ENCODE results near the gene TRIM67.

TRIM67 gene

DNA sequence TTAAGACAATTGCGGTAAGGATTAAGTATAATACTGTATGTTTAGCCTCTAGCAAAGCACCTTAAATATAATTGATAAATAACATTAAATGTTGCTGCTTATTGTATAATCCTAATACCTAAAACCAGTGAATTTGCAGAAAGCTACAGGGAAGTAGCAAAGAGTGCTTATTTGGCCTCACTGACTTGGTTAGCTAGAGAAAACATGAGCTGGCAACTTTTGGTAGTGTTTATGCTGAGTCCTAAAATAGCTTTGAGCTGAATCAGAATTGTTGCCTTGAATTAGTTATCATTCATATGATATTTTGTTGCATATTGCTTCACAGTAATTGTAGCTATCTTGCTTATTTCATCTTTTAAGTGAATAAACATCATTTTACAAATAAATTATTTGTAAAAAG, 3.5 kb downstream of the TRIM67 start:
- no peaks in the 10 kb centered on the region for H3K4me1 Mint-ChIP-seq
- H3K36me3 Mint-ChIP-seq (ENCODE audit: low read depth): no peaks in the 10 kb centered on the region
- no peak overlapping the region for H3K4me3 Mint-ChIP-seq
- no peaks in the 10 kb centered on the region for H3K9me3 Mint-ChIP-seq
- H3K27me3 Mint-ChIP-seq (ENCODE audit: low read depth): peaks cover 80% of the 10 kb centered on the region
- no peak overlapping the region for H3K27ac Mint-ChIP-seq
- TF ChIP-seq, protein P1, sequence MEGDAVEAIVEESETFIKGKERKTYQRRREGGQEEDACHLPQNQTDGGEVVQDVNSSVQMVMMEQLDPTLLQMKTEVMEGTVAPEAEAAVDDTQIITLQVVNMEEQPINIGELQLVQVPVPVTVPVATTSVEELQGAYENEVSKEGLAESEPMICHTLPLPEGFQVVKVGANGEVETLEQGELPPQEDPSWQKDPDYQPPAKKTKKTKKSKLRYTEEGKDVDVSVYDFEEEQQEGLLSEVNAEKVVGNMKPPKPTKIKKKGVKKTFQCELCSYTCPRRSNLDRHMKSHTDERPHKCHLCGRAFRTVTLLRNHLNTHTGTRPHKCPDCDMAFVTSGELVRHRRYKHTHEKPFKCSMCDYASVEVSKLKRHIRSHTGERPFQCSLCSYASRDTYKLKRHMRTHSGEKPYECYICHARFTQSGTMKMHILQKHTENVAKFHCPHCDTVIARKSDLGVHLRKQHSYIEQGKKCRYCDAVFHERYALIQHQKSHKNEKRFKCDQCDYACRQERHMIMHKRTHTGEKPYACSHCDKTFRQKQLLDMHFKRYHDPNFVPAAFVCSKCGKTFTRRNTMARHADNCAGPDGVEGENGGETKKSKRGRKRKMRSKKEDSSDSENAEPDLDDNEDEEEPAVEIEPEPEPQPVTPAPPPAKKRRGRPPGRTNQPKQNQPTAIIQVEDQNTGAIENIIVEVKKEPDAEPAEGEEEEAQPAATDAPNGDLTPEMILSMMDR (IDR thresholded peaks at IDR 0.05; ENCODE audit: unreplicated experiment in 3 of 3): no peak

GRCh38 chr1:231166398-231166797, 4.5 kb downstream of the TRIM67 start:
- Mint-ChIP-seq H3K36me3 (ENCODE audit: low read depth) (no peaks in the 10 kb centered on the region), H3K27me3 (ENCODE audit: low read depth) (peaks cover 75% of the 10 kb centered on the region), H3K4me3 (no peak overlapping the region), H3K27ac (no peak overlapping the region), H3K4me1 (no peaks in the 10 kb centered on the region), H3K9me3 (no peaks in the 10 kb centered on the region)
- TF ChIP-seq, protein P1 (IDR thresholded peaks at IDR 0.05; ENCODE audit: unreplicated experiment in 3 of 3): no peak

- H3K27ac Mint-ChIP-seq: no peak overlapping the region
- no peaks in the 10 kb centered on the region for H3K9me3 Mint-ChIP-seq
- H3K27me3 Mint-ChIP-seq (ENCODE audit: low read depth): peaks cover 72% of the 10 kb centered on the region
- H3K4me3 Mint-ChIP-seq: no peak overlapping the region
- TF ChIP-seq, protein P1 (IDR thresholded peaks at IDR 0.05; ENCODE audit: unreplicated experiment in 3 of 3): no peak
- H3K36me3 Mint-ChIP-seq (ENCODE audit: low read depth): no peaks in the 10 kb centered on the region
- no peaks in the 10 kb centered on the region for H3K4me1 Mint-ChIP-seq
Observed at GRCh38 chr1:231170875-231171274, 9.0 kb downstream of the TRIM67 start.

DNA sequence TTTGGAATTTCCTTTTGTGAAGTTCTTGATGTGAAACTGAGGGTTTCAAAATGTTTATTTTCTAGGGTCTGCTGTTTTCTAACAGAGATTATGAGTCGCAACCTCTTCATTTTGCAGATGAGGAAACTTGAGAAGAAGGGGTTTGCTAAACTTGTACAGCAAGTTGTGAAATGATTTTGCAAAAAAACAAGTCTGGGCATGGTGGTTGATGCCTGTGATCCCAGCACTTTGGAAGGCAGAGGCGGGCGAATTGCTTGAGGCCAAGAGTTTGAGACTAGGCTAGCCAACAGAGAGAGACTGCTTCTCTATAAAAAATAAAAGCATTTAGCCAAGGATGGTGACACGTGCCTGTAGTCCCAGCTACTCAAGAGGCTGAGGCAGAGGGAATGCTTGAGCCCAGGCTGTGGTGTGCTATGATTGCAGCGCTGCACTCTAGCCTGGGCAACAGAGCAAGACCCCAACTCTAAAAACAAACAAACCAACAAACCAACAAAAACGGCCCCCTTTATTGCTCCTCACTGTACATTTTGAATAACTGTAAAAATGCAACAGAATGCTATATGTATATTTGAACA, 9.9 kb downstream of the TRIM67 start:
- H3K4me3 Mint-ChIP-seq: no peak overlapping the region
- peaks cover 72% of the 10 kb centered on the region for H3K27me3 Mint-ChIP-seq (ENCODE audit: low read depth)
- no peaks in the 10 kb centered on the region for H3K4me1 Mint-ChIP-seq
- H3K27ac Mint-ChIP-seq: no peak overlapping the region
- TF ChIP-seq, protein P1 (IDR thresholded peaks at IDR 0.05; ENCODE audit: unreplicated experiment in 3 of 3): no peak
- no peaks in the 10 kb centered on the region for H3K9me3 Mint-ChIP-seq
- no peaks in the 10 kb centered on the region for H3K36me3 Mint-ChIP-seq (ENCODE audit: low read depth)

- Mint-ChIP-seq H3K9me3 (no peaks in the 10 kb centered on the region), H3K27me3 (ENCODE audit: low read depth) (peaks cover 77% of the 10 kb centered on the region), H3K36me3 (ENCODE audit: low read depth) (no peaks in the 10 kb centered on the region), H3K4me3 (no peak overlapping the region), H3K27ac (no peak overlapping the region), H3K4me1 (no peaks in the 10 kb centered on the region)
- TF ChIP-seq, protein P1 (IDR thresholded peaks at IDR 0.05; ENCODE audit: unreplicated experiment in 3 of 3): no peak
Observed at GRCh38 chr1:231172411-231172810, 10.6 kb downstream of the TRIM67 start.

DNA sequence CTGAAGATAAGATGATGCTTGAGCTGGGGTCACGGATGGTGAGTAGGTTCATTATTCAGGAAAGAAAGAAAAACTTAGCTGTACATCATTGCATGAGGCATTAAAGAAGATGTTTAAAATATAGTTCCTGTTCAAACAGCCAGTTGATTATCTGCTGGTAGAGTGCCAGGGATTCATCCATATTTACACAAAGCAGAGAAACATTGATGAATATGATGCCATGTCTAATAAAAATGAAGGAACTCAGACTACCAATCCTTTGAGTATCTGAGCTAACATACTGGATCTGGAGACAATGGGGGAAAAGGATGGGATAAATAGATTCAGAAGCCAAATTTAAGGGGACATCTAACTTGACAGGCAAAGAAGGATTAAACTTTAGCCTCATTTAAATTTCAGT, 14.6 kb downstream of the TRIM67 start:
- no peaks in the 10 kb centered on the region for H3K4me1 Mint-ChIP-seq
- H3K27ac Mint-ChIP-seq: no peak overlapping the region
- TF ChIP-seq, protein P1 (IDR thresholded peaks at IDR 0.05; ENCODE audit: unreplicated experiment in 3 of 3): no peak
- H3K27me3 Mint-ChIP-seq (ENCODE audit: low read depth): peaks cover 90% of the 10 kb centered on the region
- H3K36me3 Mint-ChIP-seq (ENCODE audit: low read depth): no peaks in the 10 kb centered on the region
- H3K4me3 Mint-ChIP-seq: no peak overlapping the region
- H3K9me3 Mint-ChIP-seq: no peaks in the 10 kb centered on the region
